Neutrophil (primary cell): Measurements from ENCODE around the gene ABCA1.

Experiments
- H3K27ac ChIP-seq: fragments of 200-600 bp; sonication (generic); 2 replicates; pipeline ENCODE4 v1.5.1; 2016; ENCODE audit warnings: mild to moderate bottlenecking, moderate library complexity
- H3K27me3 ChIP-seq: fragments of 200-600 bp; sonication (generic); 2 replicates; pipeline ENCODE4 v1.6.0; 2016; ENCODE audit warnings: mild to moderate bottlenecking
- H3K36me3 ChIP-seq: fragments of 200-600 bp; sonication (generic); 2 replicates; pipeline ENCODE4 v1.5.1; 2017
- H3K4me1 ChIP-seq, 2 experiments: fragments of 200-600 bp in 1 of 2; sonication (generic) in 1 of 2; 1 replicate in 1 of 2; 2 replicates in 1 of 2; pipeline versions ENCODE4 v1.5.1 to v1.6.1; 2013 to 2016; ENCODE audit warnings: low read depth in 1 of 2, low read length in 1 of 2, mild to moderate bottlenecking in 1 of 2, moderate library complexity in 1 of 2; ENCODE audit not compliant: control insufficient read depth in 1 of 2, insufficient read depth in 1 of 2
- H3K4me3 ChIP-seq, 2 experiments: fragments of 200-600 bp in 1 of 2; sonication (generic) in 1 of 2; 1 replicate in 1 of 2; 2 replicates in 1 of 2; pipeline ENCODE4 v1.5.1; 2013 to 2016; ENCODE audit warnings: low read depth in 1 of 2, low read length in 1 of 2, mild to moderate bottlenecking in 1 of 2, moderate library complexity in 1 of 2
- H3K9me3 ChIP-seq: fragments of 200-600 bp; sonication (generic); 2 replicates; pipeline ENCODE4 v1.5.1; 2016
- TF ChIP-seq, protein P1 (sequence below): fragments of 200-600 bp; sonication (generic); IDR thresholded peaks from 2 replicates; pipeline ENCODE4 v1.5.1; 2016; ENCODE audit warnings: antibody characterized with exemption

Gene ABCA1

GRCh38 chr9:104826911-104827310, 101.0 kb downstream of the ABCA1 start:
- Histone ChIP-seq H3K4me3 (no peak overlapping the region), H3K4me1 (no peaks in the 10 kb centered on the region), H3K27ac (no peak overlapping the region), H3K27me3 (no peaks in the 10 kb centered on the region), H3K36me3 (peaks cover 100% of the 10 kb centered on the region), H3K9me3 (peaks cover 3% of the 10 kb centered on the region)
- TF ChIP-seq, protein P1, sequence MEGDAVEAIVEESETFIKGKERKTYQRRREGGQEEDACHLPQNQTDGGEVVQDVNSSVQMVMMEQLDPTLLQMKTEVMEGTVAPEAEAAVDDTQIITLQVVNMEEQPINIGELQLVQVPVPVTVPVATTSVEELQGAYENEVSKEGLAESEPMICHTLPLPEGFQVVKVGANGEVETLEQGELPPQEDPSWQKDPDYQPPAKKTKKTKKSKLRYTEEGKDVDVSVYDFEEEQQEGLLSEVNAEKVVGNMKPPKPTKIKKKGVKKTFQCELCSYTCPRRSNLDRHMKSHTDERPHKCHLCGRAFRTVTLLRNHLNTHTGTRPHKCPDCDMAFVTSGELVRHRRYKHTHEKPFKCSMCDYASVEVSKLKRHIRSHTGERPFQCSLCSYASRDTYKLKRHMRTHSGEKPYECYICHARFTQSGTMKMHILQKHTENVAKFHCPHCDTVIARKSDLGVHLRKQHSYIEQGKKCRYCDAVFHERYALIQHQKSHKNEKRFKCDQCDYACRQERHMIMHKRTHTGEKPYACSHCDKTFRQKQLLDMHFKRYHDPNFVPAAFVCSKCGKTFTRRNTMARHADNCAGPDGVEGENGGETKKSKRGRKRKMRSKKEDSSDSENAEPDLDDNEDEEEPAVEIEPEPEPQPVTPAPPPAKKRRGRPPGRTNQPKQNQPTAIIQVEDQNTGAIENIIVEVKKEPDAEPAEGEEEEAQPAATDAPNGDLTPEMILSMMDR: no peak

DNA sequence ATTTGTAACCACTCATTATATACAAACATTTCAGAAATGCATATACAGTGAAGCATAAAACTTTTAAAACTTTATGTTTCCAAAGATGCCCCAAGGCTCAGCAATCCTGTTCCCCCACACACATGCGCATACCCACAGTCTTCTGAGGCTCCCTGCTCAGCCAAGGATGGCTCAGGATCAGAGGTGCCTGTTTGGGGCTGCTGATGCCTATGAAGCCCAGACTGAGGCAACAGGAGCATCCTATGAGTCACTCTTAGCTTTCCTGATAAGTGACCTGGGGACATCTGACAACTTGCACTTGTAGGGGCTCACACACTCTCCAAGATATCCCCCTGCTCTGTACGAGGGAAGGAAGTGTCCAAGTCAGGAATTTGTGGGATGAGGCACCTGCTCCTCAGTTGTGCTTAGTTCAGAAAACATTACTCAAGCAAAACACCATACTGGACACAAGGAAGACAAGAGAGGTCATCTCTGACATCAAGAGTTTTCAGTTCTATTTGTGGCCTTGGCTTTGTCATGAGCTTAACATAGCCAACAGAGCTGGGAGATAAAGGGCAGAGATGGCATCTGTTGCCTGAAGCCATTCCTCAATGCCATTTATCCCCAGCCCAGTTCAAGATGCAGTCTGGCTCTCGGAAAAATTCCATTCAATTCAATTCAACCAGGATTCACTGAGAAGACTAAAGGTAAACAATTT, 101.7 kb downstream of the ABCA1 start:
- Histone ChIP-seq H3K4me1 (no peaks in the 10 kb centered on the region), H3K4me3 (no peak overlapping the region), H3K27me3 (no peaks in the 10 kb centered on the region), H3K27ac (no peak overlapping the region), H3K36me3 (peaks cover 100% of the 10 kb centered on the region), H3K9me3 (peaks cover 3% of the 10 kb centered on the region)
- TF ChIP-seq, protein P1: no peak

GRCh38 chr9:104820336-104820735, 107.6 kb downstream of the ABCA1 start:
- no peaks in the 10 kb centered on the region for H3K9me3 ChIP-seq
- H3K27ac ChIP-seq: no peak overlapping the region
- H3K27me3 ChIP-seq: no peaks in the 10 kb centered on the region
- H3K36me3 ChIP-seq: peaks cover 100% of the 10 kb centered on the region
- H3K4me1 ChIP-seq: no peaks in the 10 kb centered on the region
- H3K4me3 ChIP-seq: no peak overlapping the region
- TF ChIP-seq, protein P1: no peak

DNA sequence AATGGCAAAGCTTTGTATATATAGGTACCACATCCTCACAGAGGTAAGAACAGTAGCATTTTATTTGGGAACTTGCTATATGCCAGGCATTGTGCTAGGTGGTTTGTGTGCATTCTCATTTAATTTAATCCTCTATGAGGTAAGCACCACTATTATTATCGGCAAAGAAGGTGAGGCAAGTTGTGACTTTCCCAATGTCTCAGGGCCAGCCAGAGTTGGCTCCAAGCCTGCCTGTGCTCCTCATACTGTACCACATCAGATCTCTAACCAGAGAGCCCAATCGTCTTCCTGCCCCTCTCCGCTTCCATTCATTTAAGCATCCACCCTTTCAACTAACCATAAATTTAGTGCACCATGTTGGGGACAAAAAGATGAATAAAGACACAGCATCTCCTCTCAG, 108.9 kb downstream of the ABCA1 start:
- Histone ChIP-seq H3K27ac (no peak overlapping the region), H3K9me3 (no peaks in the 10 kb centered on the region), H3K27me3 (no peaks in the 10 kb centered on the region), H3K36me3 (peaks cover 100% of the 10 kb centered on the region), H3K4me1 (no peaks in the 10 kb centered on the region), H3K4me3 (no peak overlapping the region)
- TF ChIP-seq, protein P1: no peak

- H3K27ac ChIP-seq: no peak overlapping the region
- H3K36me3 ChIP-seq: peaks cover 100% of the 10 kb centered on the region
- H3K4me1 ChIP-seq: no peaks in the 10 kb centered on the region
- H3K4me3 ChIP-seq: no peak overlapping the region
- no peaks in the 10 kb centered on the region for H3K27me3 ChIP-seq
- H3K9me3 ChIP-seq: no peaks in the 10 kb centered on the region
- TF ChIP-seq, protein P1: no peak
Measured at GRCh38 chr9:104817437-104817836, 110.5 kb downstream of the ABCA1 start.
